ENCODE measurements around the gene RASAL2. TPM values are rescaled to one million over a fixed set of nuclear protein-coding genes. Genes with fewer than 3 reads are reported as not detected.

RASAL2 gene
- total RNA-seq, 2 experiments from 2014 or later = not detected

- H3K4me3 Mint-ChIP-seq = no peak overlapping the region
- H3K4me1 Mint-ChIP-seq (ENCODE audit: low read depth) = no peaks in the 10 kb centered on the region
- intact Hi-C loops (cut with micrococcal nuclease) = no loop called here
- no peaks in the 10 kb centered on the region for H3K36me3 Mint-ChIP-seq
- H3K27me3 Mint-ChIP-seq = peaks cover 1% of the 10 kb centered on the region
- no peak overlapping the region for H3K27ac Mint-ChIP-seq
- DNase-seq = no peak
- H3K9me3 Mint-ChIP-seq = peaks cover 2% of the 10 kb centered on the region
- ChIA-PET POLR2A (no interaction called here), CTCF (no interaction called here)
Observed at GRCh38 chr1:178127482-178128191, 33.7 kb downstream of the RASAL2 start.

GRCh38 chr1:178133239-178133989 is 39.5 kb downstream of the RASAL2 start:
- no peak overlapping the region for H3K4me3 Mint-ChIP-seq
- intact Hi-C loops (cut with micrococcal nuclease) = no loop called here
- H3K4me1 Mint-ChIP-seq (ENCODE audit: low read depth) = no peaks in the 10 kb centered on the region
- H3K27me3 Mint-ChIP-seq = peaks cover 1% of the 10 kb centered on the region
- CTCF ChIA-PET = no interaction called here
- peaks cover 2% of the 10 kb centered on the region for H3K9me3 Mint-ChIP-seq
- POLR2A ChIA-PET = no interaction called here
- no peak overlapping the region for H3K27ac Mint-ChIP-seq
- no peak for DNase-seq
- no peaks in the 10 kb centered on the region for H3K36me3 Mint-ChIP-seq

- ChIA-PET CTCF (no interaction called here), POLR2A (no interaction called here)
- Mint-ChIP-seq H3K27me3 (peaks cover 1% of the 10 kb centered on the region), H3K27ac (no peak overlapping the region), H3K4me3 (no peak overlapping the region), H3K9me3 (peaks cover 2% of the 10 kb centered on the region), H3K36me3 (no peaks in the 10 kb centered on the region), H3K4me1 (ENCODE audit: low read depth) (no peaks in the 10 kb centered on the region)
- no peak for DNase-seq
- intact Hi-C loops (cut with micrococcal nuclease) = no loop called here
Observed at GRCh38 chr1:178134061-178134460, 40.2 kb downstream of the RASAL2 start.

DNA sequence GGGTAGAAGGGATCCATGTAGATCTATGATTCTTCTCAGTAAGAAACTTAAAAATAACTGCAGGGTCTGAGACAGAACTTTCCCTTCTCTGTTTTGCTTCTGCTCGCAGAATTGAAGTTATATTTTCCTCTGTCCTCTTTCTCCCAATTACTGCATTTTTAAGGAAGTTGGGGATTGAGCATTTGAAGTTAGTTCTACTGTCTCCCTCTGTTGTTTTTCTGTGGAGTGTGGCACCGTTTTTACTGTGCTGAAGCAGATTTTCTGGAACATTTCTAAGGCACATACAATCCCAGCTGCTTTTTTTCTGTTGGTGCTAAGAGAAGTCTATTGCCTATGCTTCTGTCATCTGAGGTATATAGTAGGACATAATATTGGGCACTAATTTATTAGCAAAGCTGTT is 43.3 kb downstream of the RASAL2 start:
- Mint-ChIP-seq H3K9me3 (peaks cover 2% of the 10 kb centered on the region), H3K27ac (no peak overlapping the region), H3K27me3 (no peaks in the 10 kb centered on the region), H3K4me3 (no peak overlapping the region), H3K36me3 (no peaks in the 10 kb centered on the region), H3K4me1 (ENCODE audit: low read depth) (no peaks in the 10 kb centered on the region)
- ChIA-PET POLR2A (no interaction called here), CTCF (no interaction called here)
- intact Hi-C loops (cut with micrococcal nuclease) = no loop called here
- DNase-seq = no peak

GRCh38 chr1:178142806-178143205 is 48.9 kb downstream of the RASAL2 start:
- Mint-ChIP-seq H3K4me1 (ENCODE audit: low read depth) (no peaks in the 10 kb centered on the region), H3K27ac (no peak overlapping the region), H3K36me3 (no peaks in the 10 kb centered on the region), H3K9me3 (no peaks in the 10 kb centered on the region), H3K4me3 (no peak overlapping the region), H3K27me3 (no peaks in the 10 kb centered on the region)
- ChIA-PET POLR2A (no interaction called here), CTCF (no interaction called here)
- no peak for DNase-seq
- intact Hi-C loops (cut with micrococcal nuclease) = no loop called here

GRCh38 chr1:178143730-178144690 is 50.1 kb downstream of the RASAL2 start:
- intact Hi-C loops (cut with micrococcal nuclease) = no loop called here

GRCh38 chr1:178145605-178146004 is 51.7 kb downstream of the RASAL2 start:
- H3K9me3 Mint-ChIP-seq = no peaks in the 10 kb centered on the region
- H3K4me1 Mint-ChIP-seq (ENCODE audit: low read depth) = no peaks in the 10 kb centered on the region
- POLR2A ChIA-PET = no interaction called here
- no peaks in the 10 kb centered on the region for H3K36me3 Mint-ChIP-seq
- CTCF ChIA-PET = no interaction called here
- DNase-seq = no peak
- no peak overlapping the region for H3K4me3 Mint-ChIP-seq
- intact Hi-C loops (cut with micrococcal nuclease) = no loop called here
- no peak overlapping the region for H3K27ac Mint-ChIP-seq
- no peaks in the 10 kb centered on the region for H3K27me3 Mint-ChIP-seq

More at GRCh38 chr1:178143730-178144690, 50.1 kb downstream of the RASAL2 start:
- ChIA-PET CTCF (no interaction called here), POLR2A (no interaction called here)
- Mint-ChIP-seq H3K27me3 (no peaks in the 10 kb centered on the region), H3K27ac (no peak overlapping the region), H3K36me3 (no peaks in the 10 kb centered on the region), H3K4me1 (ENCODE audit: low read depth) (no peaks in the 10 kb centered on the region), H3K9me3 (no peaks in the 10 kb centered on the region), H3K4me3 (no peak overlapping the region)
- no peak for DNase-seq

GRCh38 chr1:178146436-178146835 is 52.5 kb downstream of the RASAL2 start:
- ChIA-PET CTCF (no interaction called here), POLR2A (no interaction called here)
- Mint-ChIP-seq H3K27ac (no peak overlapping the region), H3K4me1 (ENCODE audit: low read depth) (no peaks in the 10 kb centered on the region), H3K9me3 (no peaks in the 10 kb centered on the region), H3K36me3 (no peaks in the 10 kb centered on the region), H3K4me3 (no peak overlapping the region), H3K27me3 (no peaks in the 10 kb centered on the region)
- DNase-seq = no peak
- intact Hi-C loops (cut with micrococcal nuclease) = no loop called here

GRCh38 chr1:178150610-178151009 is 56.7 kb downstream of the RASAL2 start:
- Mint-ChIP-seq H3K27ac (no peak overlapping the region), H3K9me3 (no peaks in the 10 kb centered on the region), H3K4me3 (no peak overlapping the region), H3K36me3 (no peaks in the 10 kb centered on the region), H3K27me3 (no peaks in the 10 kb centered on the region), H3K4me1 (ENCODE audit: low read depth) (no peaks in the 10 kb centered on the region)
- POLR2A ChIA-PET = no interaction called here
- intact Hi-C loops (cut with micrococcal nuclease) = no loop called here
- no peak for DNase-seq
- CTCF ChIA-PET = no interaction called here

DNA sequence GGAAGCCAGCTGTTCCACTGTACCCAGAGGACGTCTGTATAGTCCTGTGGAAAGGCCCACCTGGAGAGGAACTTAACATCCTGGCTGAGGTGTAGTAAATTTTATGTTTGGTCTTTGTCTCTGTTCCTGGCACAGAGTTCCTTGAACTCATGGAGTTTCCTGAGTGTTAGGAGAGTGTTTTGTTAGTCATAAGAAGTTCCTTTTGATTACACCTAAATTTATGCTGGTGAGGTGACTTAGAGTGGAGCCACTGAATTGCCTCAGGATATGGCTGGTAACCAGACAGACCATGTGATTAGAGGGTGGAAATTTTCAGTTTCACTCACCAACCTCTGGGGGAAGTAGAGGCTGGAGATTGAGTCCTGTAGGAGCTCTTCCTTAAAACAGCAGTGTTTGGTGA is 57.9 kb downstream of the RASAL2 start:
- no peaks in the 10 kb centered on the region for H3K36me3 Mint-ChIP-seq
- no peaks in the 10 kb centered on the region for H3K9me3 Mint-ChIP-seq
- no peak overlapping the region for H3K4me3 Mint-ChIP-seq
- H3K27me3 Mint-ChIP-seq = no peaks in the 10 kb centered on the region
- ChIA-PET CTCF (no interaction called here), POLR2A (no interaction called here)
- DNase-seq = no peak
- intact Hi-C loops (cut with micrococcal nuclease) = no loop called here
- H3K27ac Mint-ChIP-seq = no peak overlapping the region
- H3K4me1 Mint-ChIP-seq (ENCODE audit: low read depth) = no peaks in the 10 kb centered on the region

GRCh38 chr1:178155481-178156255 is 61.8 kb downstream of the RASAL2 start:
- intact Hi-C loops (cut with micrococcal nuclease) = no loop called here
- H3K9me3 Mint-ChIP-seq = no peaks in the 10 kb centered on the region

More at GRCh38 chr1:178155481-178156255, 61.8 kb downstream of the RASAL2 start:
- Mint-ChIP-seq H3K36me3 (no peaks in the 10 kb centered on the region), H3K4me1 (ENCODE audit: low read depth) (no peaks in the 10 kb centered on the region), H3K27me3 (no peaks in the 10 kb centered on the region), H3K27ac (no peak overlapping the region), H3K4me3 (no peak overlapping the region)
- ChIA-PET POLR2A (no interaction called here), CTCF (no interaction called here)
- DNase-seq = no peak

All from activated CD4-positive, alpha-beta memory T cell treated with anti-CD3 and anti-CD28 coated beads for 36 hours (primary cell).